ENCODE data around the gene SOX18.

SOX18 gene

GRCh38 chr20:64056889-64057627 is 7.6 kb upstream of the SOX18 start:
- in situ Hi-C loops (cut with MboI; ENCODE audit: low pct_unique_long_range_greater_than_20kb, low sequenced_read_pairs, unreplicated experiment): no loop called here
- no peak for TF ChIP-seq CTCF (IDR thresholded peaks at IDR 0.05; ENCODE audit: extremely low read depth, insufficient read depth, missing control alignments)
- DNase-seq (ENCODE audit: low spot score): no peak

GRCh38 chr20:64056639-64056888 is 7.1 kb upstream of the SOX18 start:
- no peak for TF ChIP-seq CTCF (IDR thresholded peaks at IDR 0.05; ENCODE audit: extremely low read depth, insufficient read depth, missing control alignments)
- no peak for DNase-seq (ENCODE audit: low spot score)
- in situ Hi-C loops (cut with MboI; ENCODE audit: low pct_unique_long_range_greater_than_20kb, low sequenced_read_pairs, unreplicated experiment): no loop called here

GRCh38 chr20:64055893-64056638 is 6.6 kb upstream of the SOX18 start:
- peak; percentile 63 for DNase-seq (ENCODE audit: low spot score)
- no peak for TF ChIP-seq CTCF (IDR thresholded peaks at IDR 0.05; ENCODE audit: extremely low read depth, insufficient read depth, missing control alignments)
- in situ Hi-C loops (cut with MboI; ENCODE audit: low pct_unique_long_range_greater_than_20kb, low sequenced_read_pairs, unreplicated experiment): no loop called here

GRCh38 chr20:64055396-64055892 is 6.0 kb upstream of the SOX18 start:
- DNase-seq (ENCODE audit: low spot score): no peak
- in situ Hi-C loops (cut with MboI; ENCODE audit: low pct_unique_long_range_greater_than_20kb, low sequenced_read_pairs, unreplicated experiment): no loop called here
- TF ChIP-seq CTCF (IDR thresholded peaks at IDR 0.05; ENCODE audit: extremely low read depth, insufficient read depth, missing control alignments): no peak

GRCh38 chr20:64053841-64054661 is 4.6 kb upstream of the SOX18 start:
- DNase-seq (ENCODE audit: low spot score): peak; percentile 64
- TF ChIP-seq CTCF (IDR thresholded peaks at IDR 0.05; ENCODE audit: extremely low read depth, insufficient read depth, missing control alignments): peak; percentile 33
- in situ Hi-C loops (cut with MboI; ENCODE audit: low pct_unique_long_range_greater_than_20kb, low sequenced_read_pairs, unreplicated experiment): no loop called here

- no peak for DNase-seq (ENCODE audit: low spot score)
- TF ChIP-seq CTCF (IDR thresholded peaks at IDR 0.05; ENCODE audit: extremely low read depth, insufficient read depth, missing control alignments): no peak
- in situ Hi-C loops (cut with MboI; ENCODE audit: low pct_unique_long_range_greater_than_20kb, low sequenced_read_pairs, unreplicated experiment): no loop called here
Measured at GRCh38 chr20:64052987-64053840, 3.8 kb upstream of the SOX18 start.

Data from GM13977 (cell line).